ENCODE results near the gene KSR2.
"Not testable (repeated sequence)": the region's sequence is repeated elsewhere in the genome, so short reads cannot be mapped to it uniquely, and the experiment has no call there.

The KSR2 gene

DNA sequence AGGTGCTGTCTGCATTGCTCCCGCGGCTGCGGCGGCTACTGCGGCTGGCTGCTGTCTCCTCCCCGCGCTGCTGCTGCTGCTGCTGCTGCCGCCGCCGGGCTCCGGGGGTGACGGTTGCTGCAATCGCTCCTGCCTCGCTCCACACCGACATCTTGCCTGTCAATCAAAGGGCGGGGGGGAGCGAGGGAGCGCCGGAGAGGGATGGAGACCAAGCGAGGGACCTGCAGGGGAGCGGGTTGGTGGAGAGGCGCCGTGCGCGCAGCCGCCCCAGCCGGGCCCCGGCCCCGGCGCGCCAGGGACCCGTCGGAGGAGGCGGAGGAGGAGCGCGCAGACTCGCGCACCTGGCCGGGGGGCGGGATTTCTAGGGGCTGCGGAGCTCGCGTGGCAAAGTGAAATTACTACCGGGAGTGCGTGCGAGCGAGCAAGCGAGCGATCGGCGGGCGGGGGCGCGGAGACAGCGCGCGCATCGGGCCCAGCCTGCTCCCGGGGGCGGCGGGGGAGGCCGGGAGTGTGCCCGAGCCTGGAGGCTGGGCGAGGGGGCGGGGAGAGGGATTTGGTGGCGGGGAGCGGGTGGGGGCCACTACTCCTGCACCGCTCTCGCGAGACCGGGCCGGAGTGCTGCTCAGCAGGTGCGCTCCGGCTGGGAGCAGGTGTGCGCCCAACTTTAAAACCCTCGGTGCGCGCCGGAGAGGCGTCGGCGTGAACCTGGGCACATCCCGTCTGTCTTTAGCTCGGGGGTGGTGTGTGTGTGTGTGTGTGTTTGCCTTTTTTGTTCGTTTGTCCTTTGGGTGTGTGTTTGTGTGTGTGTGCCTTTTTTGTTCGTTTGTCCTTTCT lies at the start of gene KSR2:
Gene KSR2, minus strand, starts transcription at position 165 of the 834 bp plus-strand sequence. CDS start 735 bp downstream, outside the sequence.
- DNase-seq, result peak in 1 of 2 experiments; percentile 4
- no peak for TF ChIP-seq GATA1 (IDR thresholded peaks at IDR 0.05; ENCODE audit: low read depth, low read length)
- TF ChIP-seq POLR2A (IDR thresholded peaks at IDR 0.05; ENCODE audit: low read length), result no peak

GRCh38 chr12:118017926-118018325 lies 49.1 kb upstream of the KSR2 start:
- DNase-seq, result no peak

GRCh38 chr12:118016424-118017264 lies 47.9 kb upstream of the KSR2 start, which contains the start of gene RFC5:
RFC5 (plus strand) TSS chr12:118016703; CDS start chr12:118016828, 125 bp downstream.
- peak; percentile 99 for DNase-seq

More at GRCh38 chr12:118017926-118018325, 49.1 kb upstream of the KSR2 start:
- TF ChIP-seq POLR2A (IDR thresholded peaks at IDR 0.05; ENCODE audit: low read length) (no peak), GATA1 (IDR thresholded peaks at IDR 0.05; ENCODE audit: low read depth, low read length) (no peak)

GRCh38 chr12:118015944-118016343 lies 47.2 kb upstream of the KSR2 start:
- DNase-seq, result no peak
- no peak for TF ChIP-seq POLR2A (IDR thresholded peaks at IDR 0.05; ENCODE audit: low read length)
- TF ChIP-seq GATA1 (IDR thresholded peaks at IDR 0.05; ENCODE audit: low read depth, low read length), result no peak

More at GRCh38 chr12:118016424-118017264, 47.9 kb upstream of the KSR2 start, which contains the start of gene RFC5:
- TF ChIP-seq POLR2A (IDR thresholded peaks at IDR 0.05; ENCODE audit: low read length), result peak; percentile 77
- TF ChIP-seq GATA1 (IDR thresholded peaks at IDR 0.05; ENCODE audit: low read depth, low read length), result no peak

- no peak for DNase-seq
- no peak for TF ChIP-seq POLR2A (IDR thresholded peaks at IDR 0.05; ENCODE audit: low read length)
- no peak for TF ChIP-seq GATA1 (IDR thresholded peaks at IDR 0.05; ENCODE audit: low read depth, low read length)
These were observed 46.5 kb upstream of the KSR2 start for GRCh38 chr12:118015306-118015705.

GRCh38 chr12:118013283-118013682 lies 44.5 kb upstream of the KSR2 start:
- TF ChIP-seq POLR2A (IDR thresholded peaks at IDR 0.05; ENCODE audit: low read length) (no peak), GATA1 (IDR thresholded peaks at IDR 0.05; ENCODE audit: low read depth, low read length) (no peak)
- no peak for DNase-seq

GRCh38 chr12:118011961-118012360 lies 43.2 kb upstream of the KSR2 start:
- no peak for DNase-seq
- TF ChIP-seq GATA1 (IDR thresholded peaks at IDR 0.05; ENCODE audit: low read depth, low read length) (no peak), POLR2A (IDR thresholded peaks at IDR 0.05; ENCODE audit: low read length) (no peak)

DNA sequence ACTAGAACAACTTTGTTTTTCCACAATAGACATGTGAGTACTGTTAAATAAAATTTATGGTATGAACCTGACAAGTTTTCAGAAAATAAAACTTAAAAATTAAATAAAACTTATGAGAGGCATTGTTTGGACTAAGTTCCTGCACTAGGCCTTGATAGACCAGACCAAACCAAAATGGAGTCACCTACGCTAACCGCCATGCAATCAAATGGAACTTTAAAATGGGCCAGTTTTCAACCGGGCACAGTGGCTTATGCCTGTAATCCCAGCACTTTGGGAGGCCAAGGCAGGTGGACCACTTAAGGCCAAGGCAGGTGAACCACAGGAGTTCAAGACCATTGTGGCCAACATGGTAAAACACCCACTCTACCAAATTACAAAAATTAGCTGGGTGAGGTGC lies 42.6 kb upstream of the KSR2 start:
- no peak for DNase-seq
- TF ChIP-seq GATA1 (IDR thresholded peaks at IDR 0.05; ENCODE audit: low read depth, low read length), result no peak
- no peak for TF ChIP-seq POLR2A (IDR thresholded peaks at IDR 0.05; ENCODE audit: low read length)

GRCh38 chr12:118010903-118011302 lies 42.1 kb upstream of the KSR2 start:
- TF ChIP-seq POLR2A (IDR thresholded peaks at IDR 0.05; ENCODE audit: low read length), result no peak
- no peak for TF ChIP-seq GATA1 (IDR thresholded peaks at IDR 0.05; ENCODE audit: low read depth, low read length)
- no peak for DNase-seq

DNA sequence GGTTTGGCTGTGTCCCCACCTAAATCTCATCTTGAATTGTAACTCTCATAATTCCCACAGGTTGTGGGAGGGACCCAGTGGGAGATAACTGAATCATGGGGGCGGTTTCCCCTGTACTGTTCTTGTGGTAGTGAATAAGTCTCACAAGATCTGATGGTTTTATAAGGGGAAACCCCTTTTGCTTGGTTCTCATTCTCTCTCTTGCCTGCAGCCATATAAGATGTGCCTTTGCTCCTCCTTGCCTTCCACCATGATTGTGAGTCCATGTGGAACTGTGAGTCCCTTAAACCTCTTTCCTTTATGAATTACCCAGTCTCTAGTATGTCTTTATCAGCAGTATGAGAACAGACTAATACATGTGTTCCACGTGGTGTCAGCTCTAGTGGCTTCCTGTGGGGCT lies 31.0 kb upstream of the KSR2 start:
- not testable (repeated sequence) for DNase-seq

DNA sequence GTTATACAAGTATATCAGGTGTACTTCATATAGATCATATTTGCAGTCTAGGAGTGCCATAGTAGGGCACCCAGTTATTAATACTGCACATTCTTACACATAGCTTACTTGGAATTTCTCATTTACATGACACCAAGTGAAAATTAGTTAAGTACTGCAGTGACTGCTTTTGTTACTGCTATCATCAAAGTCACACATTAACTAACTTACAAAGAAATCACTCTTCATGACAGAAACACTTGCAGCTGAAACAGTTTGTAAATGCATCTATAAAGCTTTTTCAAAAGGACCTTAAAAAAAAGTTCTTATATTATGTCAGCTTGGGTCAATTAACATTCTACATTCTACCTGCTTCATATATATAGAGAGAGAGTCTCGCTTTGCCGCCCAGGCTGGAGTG lies 29.9 kb upstream of the KSR2 start:
- no peak for DNase-seq
- TF ChIP-seq GATA1 (IDR thresholded peaks at IDR 0.05; ENCODE audit: low read depth, low read length), result no peak
- no peak for TF ChIP-seq POLR2A (IDR thresholded peaks at IDR 0.05; ENCODE audit: low read length)

DNA sequence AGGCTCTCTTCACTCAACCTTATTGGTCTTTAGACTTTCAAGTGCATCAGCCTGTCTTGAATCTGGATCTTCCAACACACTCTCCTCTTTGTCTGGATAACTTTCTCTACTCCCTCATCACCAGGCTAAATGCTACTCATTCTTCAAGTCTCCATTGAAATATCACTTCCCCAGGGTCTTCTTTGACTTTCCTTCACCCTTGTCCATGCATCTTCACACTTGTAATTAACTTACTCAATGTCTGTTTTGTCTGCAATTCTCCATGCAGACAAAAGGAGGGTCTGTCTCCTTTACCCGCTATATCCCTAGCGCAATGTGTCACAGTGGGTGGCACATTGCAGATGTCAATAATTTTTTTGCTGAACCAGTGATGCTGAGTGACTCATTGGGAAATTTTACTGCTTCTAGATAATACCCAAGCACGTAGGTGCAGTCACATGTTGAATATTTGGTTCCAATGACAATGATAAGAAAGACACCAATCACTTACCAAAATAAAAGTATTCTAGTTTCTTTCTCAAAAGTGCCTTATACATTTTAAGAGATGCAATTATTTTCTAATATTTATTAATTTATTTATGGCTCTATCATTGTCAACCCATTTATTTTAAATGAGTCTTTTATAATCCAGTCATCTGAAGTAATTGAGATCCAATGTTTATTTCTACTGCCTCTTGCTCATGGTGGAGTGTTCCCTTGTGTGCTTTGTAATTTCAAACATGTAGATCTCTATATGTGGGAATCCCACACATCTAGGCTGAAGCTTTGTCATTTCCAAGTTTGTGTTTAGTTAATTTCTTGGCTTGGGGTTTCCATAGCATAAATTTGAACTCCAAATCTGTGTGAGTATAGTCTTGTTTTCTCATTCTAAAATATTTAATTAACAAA lies 26.0 kb upstream of the KSR2 start:
- DNase-seq, result no peak
- TF ChIP-seq GATA1 (IDR thresholded peaks at IDR 0.05; ENCODE audit: low read depth, low read length), result no peak
- no peak for TF ChIP-seq POLR2A (IDR thresholded peaks at IDR 0.05; ENCODE audit: low read length)

- DNase-seq, result no peak
- TF ChIP-seq GATA1 (IDR thresholded peaks at IDR 0.05; ENCODE audit: low read depth, low read length) (no peak), POLR2A (IDR thresholded peaks at IDR 0.05; ENCODE audit: low read length) (no peak)
These were observed 18.1 kb upstream of the KSR2 start for GRCh38 chr12:117986705-117987469.

Measured in erythroblast (primary cell).